BLaER1 (cell line): ENCODE results near the gene MAP3K10.

Experiments used
- H3K27ac ChIP-seq: shearing (Covaris generic); formaldehyde crosslinking; 2 replicates; pipeline ENCODE4 v1.8.1; 2022
- H3K27me3 ChIP-seq: shearing (Covaris generic); formaldehyde crosslinking; 2 replicates; pipeline ENCODE4 v1.8.1; 2022
- H3K36me3 ChIP-seq: shearing (Covaris generic); formaldehyde crosslinking; 2 replicates; pipeline ENCODE4 v1.8.1; 2022
- H3K4me1 ChIP-seq: shearing (Covaris generic); formaldehyde crosslinking; 2 replicates; pipeline ENCODE4 v1.8.1; 2022
- H3K4me2 ChIP-seq: shearing (Covaris generic); formaldehyde crosslinking; 2 replicates; pipeline ENCODE4 v1.8.1; 2022
- H3K4me3 ChIP-seq: shearing (Covaris generic); formaldehyde crosslinking; 2 replicates; pipeline ENCODE4 v1.8.1; 2022
- H3K9ac ChIP-seq: shearing (Covaris generic); formaldehyde crosslinking; 2 replicates; pipeline ENCODE4 v1.8.1; 2022
- H3K9me3 ChIP-seq: shearing (Covaris generic); formaldehyde crosslinking; 2 replicates; pipeline ENCODE4 v1.8.1; 2022
- H4K20me1 ChIP-seq: shearing (Covaris generic); formaldehyde crosslinking; 2 replicates; pipeline ENCODE4 v1.8.1; 2022
- Cebpa-rat ChIP-seq: shearing (Covaris generic); IDR thresholded peaks from 2 replicates; pipeline ENCODE4 v1.8.1; 2022

MAP3K10 gene

GRCh38 chr19:40255619-40256166 lies 64.5 kb downstream of the MAP3K10 start:
- Histone ChIP-seq H3K9ac (no peak overlapping the region), H3K27ac (no peak overlapping the region), H3K27me3 (no peaks in the 10 kb centered on the region), H3K4me2 (no peak overlapping the region), H3K4me3 (no peak overlapping the region), H3K9me3 (no peaks in the 10 kb centered on the region), H4K20me1 (peaks cover 97% of the 10 kb centered on the region), H3K4me1 (peaks cover 13% of the 10 kb centered on the region), H3K36me3 (peaks cover 79% of the 10 kb centered on the region)
- no peak for TF ChIP-seq Cebpa-rat

GRCh38 chr19:40256512-40256911 lies 65.3 kb downstream of the MAP3K10 start:
- Histone ChIP-seq H3K4me1 (peaks cover 13% of the 10 kb centered on the region), H3K4me3 (no peak overlapping the region), H3K27ac (no peak overlapping the region), H3K27me3 (no peaks in the 10 kb centered on the region), H3K36me3 (peaks cover 78% of the 10 kb centered on the region), H3K4me2 (no peak overlapping the region), H4K20me1 (peaks cover 97% of the 10 kb centered on the region), H3K9ac (no peak overlapping the region), H3K9me3 (no peaks in the 10 kb centered on the region)
- TF ChIP-seq Cebpa-rat, result no peak

GRCh38 chr19:40257096-40257517 lies 65.9 kb downstream of the MAP3K10 start:
- H3K9ac ChIP-seq, result no peak overlapping the region
- H3K27me3 ChIP-seq, result no peaks in the 10 kb centered on the region
- no peaks in the 10 kb centered on the region for H3K9me3 ChIP-seq
- H3K36me3 ChIP-seq, result peaks cover 77% of the 10 kb centered on the region
- no peak overlapping the region for H3K4me3 ChIP-seq
- peaks cover 13% of the 10 kb centered on the region for H3K4me1 ChIP-seq
- peaks cover 97% of the 10 kb centered on the region for H4K20me1 ChIP-seq
- no peak for TF ChIP-seq Cebpa-rat
- no peak overlapping the region for H3K4me2 ChIP-seq
- H3K27ac ChIP-seq, result no peak overlapping the region

- H3K4me2 ChIP-seq, result no peak overlapping the region
- H3K4me1 ChIP-seq, result peaks cover 21% of the 10 kb centered on the region
- H3K4me3 ChIP-seq, result no peak overlapping the region
- peaks cover 100% of the 10 kb centered on the region for H4K20me1 ChIP-seq
- no peaks in the 10 kb centered on the region for H3K27me3 ChIP-seq
- no peak overlapping the region for H3K27ac ChIP-seq
- TF ChIP-seq Cebpa-rat, result no peak
- no peaks in the 10 kb centered on the region for H3K9me3 ChIP-seq
- no peak overlapping the region for H3K9ac ChIP-seq
- peaks cover 76% of the 10 kb centered on the region for H3K36me3 ChIP-seq
Measured at GRCh38 chr19:40261631-40262030, 70.4 kb downstream of the MAP3K10 start.

- no peak for TF ChIP-seq Cebpa-rat
- Histone ChIP-seq H3K9me3 (no peaks in the 10 kb centered on the region), H3K9ac (no peak overlapping the region), H3K4me2 (no peak overlapping the region), H4K20me1 (peaks cover 100% of the 10 kb centered on the region), H3K27ac (no peak overlapping the region), H3K4me1 (peaks cover 28% of the 10 kb centered on the region), H3K36me3 (peaks cover 76% of the 10 kb centered on the region), H3K4me3 (no peak overlapping the region), H3K27me3 (no peaks in the 10 kb centered on the region)
Measured at GRCh38 chr19:40262422-40262821, 71.2 kb downstream of the MAP3K10 start.

- Histone ChIP-seq H3K36me3 (peaks cover 77% of the 10 kb centered on the region), H4K20me1 (peaks cover 100% of the 10 kb centered on the region), H3K4me1 (peaks cover 37% of the 10 kb centered on the region), H3K9ac (no peak overlapping the region), H3K4me2 (no peak overlapping the region), H3K27ac (no peak overlapping the region), H3K9me3 (no peaks in the 10 kb centered on the region), H3K4me3 (no peak overlapping the region), H3K27me3 (no peaks in the 10 kb centered on the region)
- no peak for TF ChIP-seq Cebpa-rat
Measured at GRCh38 chr19:40263440-40264313, 72.5 kb downstream of the MAP3K10 start.

GRCh38 chr19:40264314-40265054 lies 73.3 kb downstream of the MAP3K10 start:
- TF ChIP-seq Cebpa-rat, result no peak
- Histone ChIP-seq H3K9ac (no peak overlapping the region), H3K4me1 (peaks cover 38% of the 10 kb centered on the region), H3K4me3 (no peak overlapping the region), H4K20me1 (peaks cover 100% of the 10 kb centered on the region), H3K27ac (no peak overlapping the region), H3K27me3 (no peaks in the 10 kb centered on the region), H3K4me2 (no peak overlapping the region), H3K9me3 (no peaks in the 10 kb centered on the region), H3K36me3 (peaks cover 85% of the 10 kb centered on the region)
